ENCODE results near the gene ROCK2.

Gene ROCK2

GRCh38 chr2:11132036-11132671 lies 212.3 kb downstream of the ROCK2 start:
- in situ Hi-C loops (cut with HindIII; ENCODE audit: low sequenced_read_pairs), result loop anchor here (5.0 kb wide), 1 partner anchor 310 kb away; no protein-coding TSS in a partner anchor

GRCh38 chr2:11131166-11131920 lies 213.1 kb downstream of the ROCK2 start:
- in situ Hi-C loops (cut with HindIII; ENCODE audit: low sequenced_read_pairs), result loop anchor here (5.0 kb wide), 1 partner anchor 309 kb away; no protein-coding TSS in a partner anchor
